HCT116 (cell line): Measurements from ENCODE around the gene LPAR1. TPM values are rescaled to one million over a fixed set of nuclear protein-coding genes. Genes with fewer than 3 reads are reported as not detected.

Experiments
- ATAC-seq: fragments of 200-7000 bp; cut with Tn5 transposase; 2 replicates; pipeline ENCODE4 v1.9.1; 2020; ENCODE audit warnings: mild to moderate bottlenecking, moderate library complexity
- BruUV-seq: library from RNA; stranded (reverse); fragments of 400-500 nt; replicated peaks from 2 replicates; lab custom pipeline; 2021; lab: Mats Ljungman, UMichigan
- CTCF ChIA-PET: fragments of 300-600 bp; sonication (Branson Sonifier 250); formaldehyde crosslinking; loops from one replicate; lab custom pipeline; 2021; ENCODE audit warnings: antibody characterized with exemption; lab: Charles Lee
- POLR2A ChIA-PET: fragments of 300-600, 350-600 bp; sonication (Branson Sonifier 250); formaldehyde crosslinking; loops from one replicate; lab custom pipeline; 2021; ENCODE audit warnings: antibody characterized with exemption; lab: Charles Lee
- RAD21 ChIA-PET, 2 experiments: fragments of 300-600 bp; sonication (Branson Sonifier 250); formaldehyde crosslinking; loops; one replicate each; lab custom pipeline; 2023; ENCODE audit warnings: low total read pairs in 2 of 2; ENCODE audit not compliant: uncharacterized antibody in 2 of 2, unreplicated experiment in 2 of 2, low non-redundant PET in 1 of 2; lab: Charles Lee
- DNase-seq: peaks from one replicate; pipeline ENCODE4 v3.0.0-alpha.2; 2010; ENCODE audit warnings: low read depth, low spot score
- H2AFZ ChIP-seq: fragments of 200-600 bp; shearing (Covaris generic), sonication (generic); 2 replicates; pipeline ENCODE4 v1.6.1; 2017; ENCODE audit warnings: low read depth, mixed run types, mixed read lengths, antibody characterized with exemption, low read length; ENCODE audit not compliant: poor library complexity, severe bottlenecking
- H3K27ac ChIP-seq: 2 replicates; pipeline ENCODE4 v1.5.1; 2012; ENCODE audit warnings: low read depth, low read length
- H3K27me3 ChIP-seq: fragments of 200-600 bp; sonication (generic); 2 replicates; pipeline ENCODE4 v1.6.1; 2016; ENCODE audit warnings: mixed run types, low read length, mixed read lengths; ENCODE audit not compliant: insufficient read depth
- H3K36me3 ChIP-seq, 2 experiments: fragments of 200-500 bp in 1 of 2; fragments of 200-600 bp in 1 of 2; sonication (Bioruptor generic) in 1 of 2; sonication (generic) in 1 of 2; 2 replicates each; pipeline versions ENCODE4 v1.5.1 to v1.6.1; 2014 to 2016; ENCODE audit warnings: low read length in 2 of 2, inconsistent platforms in 1 of 2, mixed read lengths in 1 of 2, mixed run types in 1 of 2; ENCODE audit not compliant: insufficient read depth in 2 of 2, control insufficient read depth in 1 of 2
- H3K4me1 ChIP-seq, 2 experiments: fragments of 200-600 bp in 1 of 2; sonication (generic) in 1 of 2; 2 replicates each; pipeline versions ENCODE4 v1.5.1 to v1.6.1; 2012 to 2017; ENCODE audit warnings: low read length in 2 of 2, inconsistent platforms in 1 of 2, mild to moderate bottlenecking in 1 of 2, mixed read lengths in 1 of 2, mixed run types in 1 of 2, moderate library complexity in 1 of 2; ENCODE audit not compliant: insufficient read depth in 2 of 2, control insufficient read depth in 1 of 2
- H3K4me2 ChIP-seq: fragments of 200-600 bp; sonication (generic); 2 replicates; pipeline ENCODE4 v1.6.1; 2017; ENCODE audit warnings: mixed run types, low read length, mixed read lengths
- H3K4me3 ChIP-seq, 2 experiments: fragments of 200-600 bp in 1 of 2; sonication (generic) in 1 of 2; replicated peaks in 1 of 2; 2 replicates each; pipeline ENCODE4 v1.5.1; 2011 to 2016; ENCODE audit warnings: low read length in 2 of 2, control low read depth in 1 of 2, low read depth in 1 of 2, mild to moderate bottlenecking in 1 of 2, mixed read lengths in 1 of 2, mixed run types in 1 of 2
- H3K79me2 ChIP-seq: fragments of 200-600 bp; sonication (generic); 2 replicates; pipeline ENCODE4 v1.6.1; 2017; ENCODE audit warnings: mild to moderate bottlenecking, mixed run types, low read length, moderate library complexity, mixed read lengths; ENCODE audit not compliant: insufficient read depth
- H3K9ac ChIP-seq: fragments of 200-600 bp; sonication (generic); 2 replicates; pipeline ENCODE4 v1.6.1; 2016; ENCODE audit warnings: low read length, mixed read lengths
- H3K9me2 ChIP-seq: fragments of 200-600 bp; sonication (generic), shearing (Covaris generic); 2 replicates; pipeline ENCODE4 v1.6.1; 2017; ENCODE audit warnings: mixed run types, mild to moderate bottlenecking, moderate library complexity; ENCODE audit not compliant: insufficient read depth
- H3K9me3 ChIP-seq, 2 experiments: fragments of 200-500 bp in 1 of 2; fragments of 200-600 bp in 1 of 2; sonication (Bioruptor generic) in 1 of 2; sonication (generic) in 1 of 2; 2 replicates each; pipeline ENCODE4 v1.6.1; 2014 to 2017; ENCODE audit warnings: low read length in 2 of 2, mixed read lengths in 2 of 2, inconsistent platforms in 1 of 2, low read depth in 1 of 2, mild to moderate bottlenecking in 1 of 2, mixed run types in 1 of 2, moderate library complexity in 1 of 2; ENCODE audit not compliant: control insufficient read depth in 1 of 2, insufficient read depth in 1 of 2
- H4K20me1 ChIP-seq: fragments of 200-600 bp; sonication (generic), shearing (Covaris generic); 2 replicates; pipeline ENCODE4 v1.6.1; 2017; ENCODE audit warnings: mixed run types, mild to moderate bottlenecking, moderate library complexity; ENCODE audit not compliant: insufficient read depth
- EGR1 ChIP-seq: IDR thresholded peaks from 2 replicates; pipeline ENCODE4 v1.6.1; 2012; ENCODE audit warnings: low read depth
- ELF1 ChIP-seq: IDR thresholded peaks from 2 replicates; pipeline ENCODE4 v1.6.1; 2012; ENCODE audit warnings: low read depth, borderline replicate concordance
- FOSL1 ChIP-seq: IDR thresholded peaks from 2 replicates; pipeline ENCODE4 v1.6.1; 2012; ENCODE audit warnings: low read depth
- POLR2A ChIP-seq: IDR thresholded peaks from 2 replicates; pipeline ENCODE4 v1.7.0; 2011; ENCODE audit warnings: borderline replicate concordance; ENCODE audit not compliant: insufficient read depth, insufficient read length; ENCODE audit errors: extremely low read depth
- POLR2AphosphoS5 ChIP-seq: IDR thresholded peaks from 2 replicates; pipeline ENCODE4 v1.6.1; 2011; ENCODE audit warnings: mild to moderate bottlenecking, low read depth, low read length, moderate library complexity
- RAD21 ChIP-seq: IDR thresholded peaks from 2 replicates; pipeline ENCODE4 v1.6.1; 2012; ENCODE audit warnings: low read depth, mild to moderate bottlenecking
- SIN3A ChIP-seq: IDR thresholded peaks from 2 replicates; pipeline ENCODE4 v1.6.1; 2012; ENCODE audit warnings: low read depth
- TCF7L2 ChIP-seq: IDR thresholded peaks from 2 replicates; pipeline ENCODE4 v1.7.0; 2011; ENCODE audit warnings: borderline replicate concordance, inconsistent platforms; ENCODE audit not compliant: insufficient read depth, insufficient read length; ENCODE audit errors: extremely low read depth
- YY1 ChIP-seq: IDR thresholded peaks from 2 replicates; pipeline ENCODE4 v1.6.1; 2011; ENCODE audit warnings: low read length, low read depth, moderate library complexity, mild to moderate bottlenecking; ENCODE audit not compliant: insufficient replicate concordance; ENCODE audit errors: extremely low read depth
- ZFX ChIP-seq: fragments of 450-650 bp; IDR thresholded peaks from 2 replicates; pipeline ENCODE4 v1.6.1; 2017
- ZNF274 ChIP-seq: fragments of 200-500 bp; sonication (Bioruptor generic); IDR thresholded peaks from 2 replicates; pipeline ENCODE4 v1.6.1; 2014; ENCODE audit warnings: mild to moderate bottlenecking, low read depth, low read length, inconsistent platforms
- intact Hi-C: fragments of 100-400 bp; cut with micrococcal nuclease; formaldehyde crosslinking; loops from 2 replicates; pipeline ENCODE4 v1.10.0; 2022
- total RNA-seq: library from RNA; stranded (reverse); gene quantifications from one replicate; pipeline ENCODE4 v1.2.1, GENCODE V29; 2021; ENCODE audit not compliant: unreplicated experiment
- TF ChIP-seq, protein P1 (sequence below), 3 experiments: fragments of 200-600 bp in 1 of 3; sonication (generic) in 1 of 3; IDR thresholded peaks in 2 of 3; conservative IDR thresholded peaks in 1 of 3; 2 replicates each; pipeline ENCODE4 v1.5.1; 2012 to 2017; ENCODE audit warnings: low read depth in 2 of 3, low read length in 2 of 3, antibody characterized with exemption in 1 of 3, borderline replicate concordance in 1 of 3, control low read depth in 1 of 3, mild to moderate bottlenecking in 1 of 3, mixed read lengths in 1 of 3, mixed run types in 1 of 3, moderate library complexity in 1 of 3; ENCODE audit not compliant: insufficient read depth in 1 of 3
- TF ChIP-seq, protein P2 (sequence below): IDR thresholded peaks from 2 replicates; pipeline ENCODE4 v1.6.1; 2012
- TF ChIP-seq, protein P3 (sequence below): IDR thresholded peaks from 2 replicates; pipeline ENCODE4 v1.6.1; 2012; ENCODE audit warnings: low read depth

The LPAR1 gene
- total RNA-seq, 1 experiment from 2014 or later, result 7.4 TPM

DNA sequence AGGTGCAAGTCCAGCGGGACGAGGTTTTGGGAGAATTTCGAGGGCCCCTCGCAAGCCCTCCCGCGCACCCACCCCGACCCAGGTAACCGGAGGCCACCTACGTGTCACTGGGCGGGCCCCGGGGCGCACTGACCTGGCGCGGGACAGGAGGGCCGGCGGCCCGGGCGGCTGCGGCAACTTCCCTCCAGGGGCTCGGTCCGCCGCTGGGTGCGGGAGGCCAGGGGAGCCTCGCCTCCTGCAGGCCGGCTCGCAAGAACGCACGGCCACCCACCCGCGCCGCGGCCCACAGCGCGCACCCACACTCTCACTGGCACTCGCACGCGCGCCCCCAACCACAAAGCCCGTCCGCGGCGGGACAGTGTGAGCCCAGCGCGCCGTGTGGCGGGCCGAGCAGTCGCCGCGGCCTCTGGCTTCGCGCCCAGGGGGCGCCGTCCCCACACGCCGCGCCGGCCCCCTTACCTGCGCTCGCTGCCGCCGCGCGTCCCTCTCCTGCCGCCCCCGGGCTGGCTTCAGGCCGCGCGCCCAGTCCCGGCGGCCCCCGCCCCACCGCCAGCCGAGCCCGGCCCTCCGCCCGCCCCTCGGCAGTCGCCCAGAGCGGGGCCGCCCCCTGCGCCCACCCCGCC lies 451 bp downstream of the LPAR1 start:
- ATAC-seq (peak; percentile 65), DNase-seq (peak; percentile 3)
- intact Hi-C loops, result loop anchor here (2.0 to 5.0 kb wide), 3 partner anchors 261 to 401 kb away; no protein-coding TSS in a partner anchor
- Histone ChIP-seq H3K4me1 (peaks cover 7 to 23% of the 10 kb centered on the region in 2 experiments; a peak in 3 of 4 replicates), H3K4me2 (peak overlapping the region; percentile 97), H3K27ac (peak overlapping the region; percentile 75; the same call in 1 of the 2 replicates), H4K20me1 (no peaks in the 10 kb centered on the region), H2AFZ (no peak overlapping the region), H3K9me2 (no peaks in the 10 kb centered on the region), H3K27me3 (no peaks in the 10 kb centered on the region), H3K36me3 (no peaks in the 10 kb centered on the region), H3K9me3 (no peaks in the 10 kb centered on the region), H3K4me3 (peak overlapping the region; percentile 67 to 85), H3K9ac (peak overlapping the region; percentile 70), H3K79me2 (no peaks in the 10 kb centered on the region)
- BruUV-seq, result no TSS peak
- RAD21 ChIA-PET, result no interaction called here
- CTCF ChIA-PET, result no interaction called here
- POLR2A ChIA-PET, result no interaction called here
- TF ChIP-seq TCF7L2 (peak; percentile 24), ZFX (peak; percentile 84), POLR2AphosphoS5 (peak; percentile 37), ELF1 (no peak)
- TF ChIP-seq, protein P1, sequence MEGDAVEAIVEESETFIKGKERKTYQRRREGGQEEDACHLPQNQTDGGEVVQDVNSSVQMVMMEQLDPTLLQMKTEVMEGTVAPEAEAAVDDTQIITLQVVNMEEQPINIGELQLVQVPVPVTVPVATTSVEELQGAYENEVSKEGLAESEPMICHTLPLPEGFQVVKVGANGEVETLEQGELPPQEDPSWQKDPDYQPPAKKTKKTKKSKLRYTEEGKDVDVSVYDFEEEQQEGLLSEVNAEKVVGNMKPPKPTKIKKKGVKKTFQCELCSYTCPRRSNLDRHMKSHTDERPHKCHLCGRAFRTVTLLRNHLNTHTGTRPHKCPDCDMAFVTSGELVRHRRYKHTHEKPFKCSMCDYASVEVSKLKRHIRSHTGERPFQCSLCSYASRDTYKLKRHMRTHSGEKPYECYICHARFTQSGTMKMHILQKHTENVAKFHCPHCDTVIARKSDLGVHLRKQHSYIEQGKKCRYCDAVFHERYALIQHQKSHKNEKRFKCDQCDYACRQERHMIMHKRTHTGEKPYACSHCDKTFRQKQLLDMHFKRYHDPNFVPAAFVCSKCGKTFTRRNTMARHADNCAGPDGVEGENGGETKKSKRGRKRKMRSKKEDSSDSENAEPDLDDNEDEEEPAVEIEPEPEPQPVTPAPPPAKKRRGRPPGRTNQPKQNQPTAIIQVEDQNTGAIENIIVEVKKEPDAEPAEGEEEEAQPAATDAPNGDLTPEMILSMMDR (IDR thresholded peaks at IDR 0.05 in 2 of 3, conservative IDR thresholded peaks at IDR 0.05 in 1 of 3; ENCODE audit: borderline replicate concordance in 1 of 3, insufficient read depth in 1 of 3, low read depth in 2 of 3, low read length in 2 of 3), result 0 out of 6 replicates have a peak, but pooled peaks of 1 of the 3 experiments have one; percentile 11

DNA sequence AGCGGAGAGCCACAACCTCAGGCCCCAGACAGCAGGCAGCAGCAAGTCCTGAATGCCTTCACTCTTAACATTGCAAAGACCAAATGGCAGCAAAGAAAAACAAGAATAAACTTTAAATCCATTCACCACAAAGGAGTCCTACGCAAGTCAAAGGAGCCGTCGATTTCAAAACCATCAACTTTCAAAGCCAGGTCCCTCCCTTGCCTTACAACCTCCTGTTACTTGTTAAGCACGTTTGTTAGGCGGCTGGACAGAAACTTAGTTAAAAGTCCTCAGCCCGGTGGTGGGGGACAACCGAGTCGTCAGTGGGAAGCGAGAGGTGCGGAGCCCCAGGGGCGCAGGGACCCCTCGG lies 938 bp downstream of the LPAR1 start:
- H3K4me3 ChIP-seq, result peak overlapping the region; percentile 67 to 85
- CTCF ChIA-PET, result no interaction called here
- TF ChIP-seq RAD21 (no peak), SIN3A (no peak), ZNF274 (no peak), ELF1 (no peak), EGR1 (no peak), YY1 (no peak), FOSL1 (no peak), POLR2A (no peak), ZFX (no peak)
- TF ChIP-seq, protein P2, sequence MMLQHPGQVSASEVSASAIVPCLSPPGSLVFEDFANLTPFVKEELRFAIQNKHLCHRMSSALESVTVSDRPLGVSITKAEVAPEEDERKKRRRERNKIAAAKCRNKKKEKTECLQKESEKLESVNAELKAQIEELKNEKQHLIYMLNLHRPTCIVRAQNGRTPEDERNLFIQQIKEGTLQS, result no peak
- TF ChIP-seq, protein P3, sequence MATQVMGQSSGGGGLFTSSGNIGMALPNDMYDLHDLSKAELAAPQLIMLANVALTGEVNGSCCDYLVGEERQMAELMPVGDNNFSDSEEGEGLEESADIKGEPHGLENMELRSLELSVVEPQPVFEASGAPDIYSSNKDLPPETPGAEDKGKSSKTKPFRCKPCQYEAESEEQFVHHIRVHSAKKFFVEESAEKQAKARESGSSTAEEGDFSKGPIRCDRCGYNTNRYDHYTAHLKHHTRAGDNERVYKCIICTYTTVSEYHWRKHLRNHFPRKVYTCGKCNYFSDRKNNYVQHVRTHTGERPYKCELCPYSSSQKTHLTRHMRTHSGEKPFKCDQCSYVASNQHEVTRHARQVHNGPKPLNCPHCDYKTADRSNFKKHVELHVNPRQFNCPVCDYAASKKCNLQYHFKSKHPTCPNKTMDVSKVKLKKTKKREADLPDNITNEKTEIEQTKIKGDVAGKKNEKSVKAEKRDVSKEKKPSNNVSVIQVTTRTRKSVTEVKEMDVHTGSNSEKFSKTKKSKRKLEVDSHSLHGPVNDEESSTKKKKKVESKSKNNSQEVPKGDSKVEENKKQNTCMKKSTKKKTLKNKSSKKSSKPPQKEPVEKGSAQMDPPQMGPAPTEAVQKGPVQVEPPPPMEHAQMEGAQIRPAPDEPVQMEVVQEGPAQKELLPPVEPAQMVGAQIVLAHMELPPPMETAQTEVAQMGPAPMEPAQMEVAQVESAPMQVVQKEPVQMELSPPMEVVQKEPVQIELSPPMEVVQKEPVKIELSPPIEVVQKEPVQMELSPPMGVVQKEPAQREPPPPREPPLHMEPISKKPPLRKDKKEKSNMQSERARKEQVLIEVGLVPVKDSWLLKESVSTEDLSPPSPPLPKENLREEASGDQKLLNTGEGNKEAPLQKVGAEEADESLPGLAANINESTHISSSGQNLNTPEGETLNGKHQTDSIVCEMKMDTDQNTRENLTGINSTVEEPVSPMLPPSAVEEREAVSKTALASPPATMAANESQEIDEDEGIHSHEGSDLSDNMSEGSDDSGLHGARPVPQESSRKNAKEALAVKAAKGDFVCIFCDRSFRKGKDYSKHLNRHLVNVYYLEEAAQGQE, result no peak

More for the DNA sequence above, 938 bp downstream of the LPAR1 start:
- no peaks in the 10 kb centered on the region for H3K27me3 ChIP-seq
- H3K9me3 ChIP-seq, result no peaks in the 10 kb centered on the region
- peak overlapping the region; percentile 75; the same call in 1 of the 2 replicates for H3K27ac ChIP-seq
- no TSS peak for BruUV-seq
- ChIA-PET POLR2A (no interaction called here), RAD21 (no interaction called here)
- no peaks in the 10 kb centered on the region for H3K79me2 ChIP-seq
- intact Hi-C loops, result loop anchor here (2.0 to 5.0 kb wide), 3 partner anchors 261 to 400 kb away; no protein-coding TSS in a partner anchor
- peak overlapping the region; percentile 81 for H3K4me2 ChIP-seq
- no peaks in the 10 kb centered on the region for H4K20me1 ChIP-seq
- ATAC-seq, result no peak
- DNase-seq, result peak; percentile 7
- no peak overlapping the region for H2AFZ ChIP-seq
- H3K9me2 ChIP-seq, result no peaks in the 10 kb centered on the region
- no peaks in the 10 kb centered on the region for H3K36me3 ChIP-seq
- H3K4me1 ChIP-seq, result peaks cover 7 to 23% of the 10 kb centered on the region in 2 experiments; a peak in 3 of 4 replicates
- H3K9ac ChIP-seq, result peak overlapping the region; percentile 70
